ENCODE data around the gene MYH9.

The MYH9 gene

GRCh38 chr22:36317658-36318271 is 70.0 kb downstream of the MYH9 start:
- no peak for TF ChIP-seq CTCF (IDR thresholded peaks at IDR 0.05; ENCODE audit: extremely low read depth, missing control alignments)
- no peak for DNase-seq (ENCODE audit: low spot score)

GRCh38 chr22:36316419-36316818 is 71.3 kb downstream of the MYH9 start:
- no peak for TF ChIP-seq CTCF (IDR thresholded peaks at IDR 0.05; ENCODE audit: extremely low read depth, missing control alignments)
- DNase-seq (ENCODE audit: low spot score), result no peak

GRCh38 chr22:36315325-36315724 is 72.4 kb downstream of the MYH9 start:
- no peak for DNase-seq (ENCODE audit: low spot score)
- no peak for TF ChIP-seq CTCF (IDR thresholded peaks at IDR 0.05; ENCODE audit: extremely low read depth, missing control alignments)

GRCh38 chr22:36311386-36312085 is 76.2 kb downstream of the MYH9 start:
- DNase-seq (ENCODE audit: low spot score), result no peak
- no peak for TF ChIP-seq CTCF (IDR thresholded peaks at IDR 0.05; ENCODE audit: extremely low read depth, missing control alignments)

GRCh38 chr22:36308880-36309279 is 78.9 kb downstream of the MYH9 start:
- no peak for DNase-seq (ENCODE audit: low spot score)
- no peak for TF ChIP-seq CTCF (IDR thresholded peaks at IDR 0.05; ENCODE audit: extremely low read depth, missing control alignments)

- DNase-seq (ENCODE audit: low spot score), result no peak
- no peak for TF ChIP-seq CTCF (IDR thresholded peaks at IDR 0.05; ENCODE audit: extremely low read depth, missing control alignments)
Measured at GRCh38 chr22:36306227-36306626, 81.5 kb downstream of the MYH9 start.

GRCh38 chr22:36305813-36306212 is 82.0 kb downstream of the MYH9 start:
- DNase-seq (ENCODE audit: low spot score), result no peak
- TF ChIP-seq CTCF (IDR thresholded peaks at IDR 0.05; ENCODE audit: extremely low read depth, missing control alignments), result no peak

Measured in GM20000 (cell line).